ENCODE measurements around the gene TNRC6C.

DNA sequence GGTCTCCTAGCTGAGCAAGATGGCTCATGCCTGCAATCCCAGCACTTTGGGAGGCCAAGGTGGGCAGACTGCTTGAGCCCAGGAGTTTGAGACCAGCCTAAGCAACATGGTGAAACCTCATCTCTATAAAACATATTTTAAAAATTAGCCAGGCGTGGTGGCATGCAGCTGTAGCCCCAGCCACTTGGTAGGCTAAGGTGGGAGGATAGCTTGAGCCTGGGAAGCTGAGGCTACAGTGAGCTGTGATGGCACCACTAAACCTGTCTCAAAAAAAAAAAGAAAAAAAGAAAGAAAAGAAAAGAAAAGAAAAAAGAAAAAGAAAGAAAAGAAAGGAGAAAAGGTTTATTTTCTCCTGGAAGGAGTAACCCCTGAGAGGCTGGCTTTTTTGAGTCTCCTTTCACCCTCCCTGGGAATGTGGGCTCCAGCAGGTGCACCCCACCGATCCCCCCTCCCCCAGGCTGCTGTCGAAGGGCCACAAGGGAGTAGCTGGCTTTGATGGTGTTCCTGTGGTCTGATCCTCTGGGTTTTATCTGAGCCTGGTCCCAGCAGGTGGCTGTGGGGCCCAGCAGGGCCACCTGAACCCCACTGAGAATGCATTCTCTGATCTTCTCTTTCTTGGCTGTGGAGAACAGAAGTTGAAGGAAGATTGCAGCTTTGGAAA is 29.9 kb upstream of the TNRC6C start:
- TF ChIP-seq, protein P1, sequence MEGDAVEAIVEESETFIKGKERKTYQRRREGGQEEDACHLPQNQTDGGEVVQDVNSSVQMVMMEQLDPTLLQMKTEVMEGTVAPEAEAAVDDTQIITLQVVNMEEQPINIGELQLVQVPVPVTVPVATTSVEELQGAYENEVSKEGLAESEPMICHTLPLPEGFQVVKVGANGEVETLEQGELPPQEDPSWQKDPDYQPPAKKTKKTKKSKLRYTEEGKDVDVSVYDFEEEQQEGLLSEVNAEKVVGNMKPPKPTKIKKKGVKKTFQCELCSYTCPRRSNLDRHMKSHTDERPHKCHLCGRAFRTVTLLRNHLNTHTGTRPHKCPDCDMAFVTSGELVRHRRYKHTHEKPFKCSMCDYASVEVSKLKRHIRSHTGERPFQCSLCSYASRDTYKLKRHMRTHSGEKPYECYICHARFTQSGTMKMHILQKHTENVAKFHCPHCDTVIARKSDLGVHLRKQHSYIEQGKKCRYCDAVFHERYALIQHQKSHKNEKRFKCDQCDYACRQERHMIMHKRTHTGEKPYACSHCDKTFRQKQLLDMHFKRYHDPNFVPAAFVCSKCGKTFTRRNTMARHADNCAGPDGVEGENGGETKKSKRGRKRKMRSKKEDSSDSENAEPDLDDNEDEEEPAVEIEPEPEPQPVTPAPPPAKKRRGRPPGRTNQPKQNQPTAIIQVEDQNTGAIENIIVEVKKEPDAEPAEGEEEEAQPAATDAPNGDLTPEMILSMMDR (IDR thresholded peaks at IDR 0.05): no peak
- no peak for TF ChIP-seq EP300 (IDR thresholded peaks at IDR 0.05)
- no peak for TF ChIP-seq POLR2A (IDR thresholded peaks at IDR 0.05)
- TF ChIP-seq POLR2AphosphoS5 (IDR thresholded peaks at IDR 0.05): no peak

Data from suprapubic skin (tissue), 4 donors.